Measurements from ENCODE around the gene SCYL2. TPM values are rescaled to one million over a fixed set of nuclear protein-coding genes. Genes with fewer than 3 reads are reported as not detected.

Gene SCYL2
- total and polyA plus RNA-seq, 2 experiments from 2014 or later = 15.0 to 57.5 TPM

- Histone ChIP-seq H3K79me2 (replicated peaks; ENCODE audit: insufficient read depth) (peaks cover 52% of the 10 kb centered on the region), H3F3A (replicated peaks; ENCODE audit: low read depth) (no peaks in the 10 kb centered on the region), H2AFZ (peak overlapping the region; percentile 68; the same call in 1 of the 2 replicates), H4K20me1 (replicated peaks; ENCODE audit: insufficient read depth) (peaks cover 9% of the 10 kb centered on the region; the same call in 1 of the 2 replicates), H3K4me1 (ENCODE audit: insufficient read depth) (peaks cover 22% of the 10 kb centered on the region), H3K9me2 (ENCODE audit: insufficient read depth) (no peaks in the 10 kb centered on the region), H3K4me3 (peak overlapping the region; percentile 84), H3K27ac (ENCODE audit: low read depth) (peak overlapping the region; percentile 97), H3K4me2 (peak overlapping the region; percentile 94), H3K36me3 (ENCODE audit: insufficient read depth) (no peaks in the 10 kb centered on the region), H3K27me3 (ENCODE audit: insufficient read depth) (no peaks in the 10 kb centered on the region)
- H3K27me3 Mint-ChIP-seq (ENCODE audit: insufficient read depth, low read depth, poor library complexity) = peaks cover 8% of the 10 kb centered on the region
- no peaks in the 10 kb centered on the region for H3K9me3 Mint-ChIP-seq
- no peaks in the 10 kb centered on the region; the same call in 2 of the 3 replicates for H3K36me3 Mint-ChIP-seq (ENCODE audit: low read depth)
- H3K4me1 Mint-ChIP-seq = peaks cover 22% of the 10 kb centered on the region
- H3K27ac Mint-ChIP-seq = no peak overlapping the region
- peak overlapping the region; percentile 99 for H3K4me3 Mint-ChIP-seq
- DNase-seq (ENCODE audit: low spot score) (peak; percentile 39), ATAC-seq (peak; percentile 36)
- TF ChIP-seq EZH2 (IDR thresholded peaks at IDR 0.05; ENCODE audit: low read depth, unreplicated experiment) (no peak), ZNF114 (CRISPR knock-in tag; IDR thresholded peaks at IDR 0.05) (no peak), NANOG (IDR thresholded peaks at IDR 0.05; ENCODE audit: borderline replicate concordance) (no peak), JUNB (IDR thresholded peaks at IDR 0.05; ENCODE audit: unreplicated experiment) (no peak)
Measured at GRCh38 chr12:100267603-100268281, 765 bp downstream of the SCYL2 start.

GRCh38 chr12:100268835-100269564 is 2.0 kb downstream of the SCYL2 start:
- H3K79me2 ChIP-seq (replicated peaks; ENCODE audit: insufficient read depth) = peaks cover 65% of the 10 kb centered on the region
- H2AFZ ChIP-seq = no peak overlapping the region
- TF ChIP-seq POLR2AphosphoS5 (IDR thresholded peaks at IDR 0.05; ENCODE audit: low read depth) (no peak), CTCF (conservative IDR thresholded peaks at IDR 0.05; ENCODE audit: low read depth in 2 of 2) (no peak), ZNF462 (CRISPR knock-in tag; IDR thresholded peaks at IDR 0.05) (no peak), EZH2 (IDR thresholded peaks at IDR 0.05; ENCODE audit: low read depth, unreplicated experiment) (no peak), JUNB (IDR thresholded peaks at IDR 0.05; ENCODE audit: unreplicated experiment) (no peak), EZH2phosphoT487 (IDR thresholded peaks at IDR 0.05; ENCODE audit: unreplicated experiment) (no peak), ZNF114 (CRISPR knock-in tag; IDR thresholded peaks at IDR 0.05) (no peak), ETS1 (IDR thresholded peaks at IDR 0.05) (no peak), NANOG (IDR thresholded peaks at IDR 0.05; ENCODE audit: borderline replicate concordance) (no peak), STAT1 (IDR thresholded peaks at IDR 0.05; ENCODE audit: unreplicated experiment) (no peak)

More at GRCh38 chr12:100268835-100269564, 2.0 kb downstream of the SCYL2 start:
- Mint-ChIP-seq H3K4me1 (peaks cover 29% of the 10 kb centered on the region), H3K27ac (no peak overlapping the region), H3K36me3 (ENCODE audit: low read depth) (no peaks in the 10 kb centered on the region; the same call in 2 of the 3 replicates), H3K9me3 (no peaks in the 10 kb centered on the region), H3K4me3 (peak overlapping the region; percentile 99), H3K27me3 (ENCODE audit: insufficient read depth, low read depth, poor library complexity) (peaks cover 8% of the 10 kb centered on the region)
- ATAC-seq = no peak
- peak overlapping the region; percentile 94 for H3K4me2 ChIP-seq
- no peaks in the 10 kb centered on the region for H3K9me2 ChIP-seq (ENCODE audit: insufficient read depth)
- H3K4me1 ChIP-seq (ENCODE audit: insufficient read depth) = peaks cover 27% of the 10 kb centered on the region
- H3K4me3 ChIP-seq = peak overlapping the region; percentile 84
- no peaks in the 10 kb centered on the region for H3F3A ChIP-seq (replicated peaks; ENCODE audit: low read depth)
- H3K27me3 ChIP-seq (ENCODE audit: insufficient read depth) = no peaks in the 10 kb centered on the region
- DNase-seq (ENCODE audit: low spot score) = peak; percentile 24
- no peak overlapping the region; the same call in 1 of the 2 replicates for H3K27ac ChIP-seq (ENCODE audit: low read depth)
- peaks cover 9% of the 10 kb centered on the region; the same call in 1 of the 2 replicates for H4K20me1 ChIP-seq (replicated peaks; ENCODE audit: insufficient read depth)
- H3K36me3 ChIP-seq (ENCODE audit: insufficient read depth) = no peaks in the 10 kb centered on the region

Measured in GM23338 (cell line).